ENCODE data around the gene MPZL1.

The MPZL1 gene

DNA sequence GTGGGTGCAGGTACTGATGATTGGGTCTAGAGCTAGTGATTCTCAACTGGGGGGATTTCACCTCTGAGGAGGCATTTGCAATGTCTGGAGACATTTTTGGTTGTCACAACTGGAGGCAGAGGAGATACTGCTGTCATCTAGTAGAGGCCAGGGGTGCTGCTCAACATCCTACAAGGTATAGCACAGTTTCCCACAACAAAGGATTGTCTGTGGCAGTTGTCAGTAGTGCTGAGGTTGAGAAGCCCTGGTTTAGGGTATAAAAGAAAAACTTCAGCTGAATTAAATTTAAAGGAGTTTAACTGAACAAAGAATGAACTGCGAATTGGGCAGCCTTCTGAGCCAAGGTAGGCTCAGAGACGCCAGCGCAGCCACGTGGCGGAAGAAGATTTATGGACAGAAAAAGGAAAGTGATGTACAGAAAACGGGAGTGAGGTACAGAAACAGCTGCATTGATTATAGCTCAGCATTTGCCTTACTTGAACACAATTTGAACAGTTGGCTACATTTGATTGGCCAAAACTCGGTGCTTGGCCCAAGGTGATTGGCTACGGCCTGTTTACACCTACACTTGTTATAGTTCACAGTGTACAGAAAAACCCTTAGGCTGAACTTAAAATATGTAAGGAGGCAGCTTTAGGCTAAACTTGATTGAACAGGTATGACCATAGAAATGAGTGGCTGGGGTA, 40.4 kb downstream of the MPZL1 start:
- TF ChIP-seq, protein P1, sequence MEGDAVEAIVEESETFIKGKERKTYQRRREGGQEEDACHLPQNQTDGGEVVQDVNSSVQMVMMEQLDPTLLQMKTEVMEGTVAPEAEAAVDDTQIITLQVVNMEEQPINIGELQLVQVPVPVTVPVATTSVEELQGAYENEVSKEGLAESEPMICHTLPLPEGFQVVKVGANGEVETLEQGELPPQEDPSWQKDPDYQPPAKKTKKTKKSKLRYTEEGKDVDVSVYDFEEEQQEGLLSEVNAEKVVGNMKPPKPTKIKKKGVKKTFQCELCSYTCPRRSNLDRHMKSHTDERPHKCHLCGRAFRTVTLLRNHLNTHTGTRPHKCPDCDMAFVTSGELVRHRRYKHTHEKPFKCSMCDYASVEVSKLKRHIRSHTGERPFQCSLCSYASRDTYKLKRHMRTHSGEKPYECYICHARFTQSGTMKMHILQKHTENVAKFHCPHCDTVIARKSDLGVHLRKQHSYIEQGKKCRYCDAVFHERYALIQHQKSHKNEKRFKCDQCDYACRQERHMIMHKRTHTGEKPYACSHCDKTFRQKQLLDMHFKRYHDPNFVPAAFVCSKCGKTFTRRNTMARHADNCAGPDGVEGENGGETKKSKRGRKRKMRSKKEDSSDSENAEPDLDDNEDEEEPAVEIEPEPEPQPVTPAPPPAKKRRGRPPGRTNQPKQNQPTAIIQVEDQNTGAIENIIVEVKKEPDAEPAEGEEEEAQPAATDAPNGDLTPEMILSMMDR (conservative IDR thresholded peaks at IDR 0.05; ENCODE audit: control insufficient read depth, insufficient read depth, low read depth, low read length) = no peak
- DNase-seq (ENCODE audit: low read depth) = no peak
- no peak overlapping the region for H3K4me3 ChIP-seq (ENCODE audit: control insufficient read depth, low read depth, low read length)

DNA sequence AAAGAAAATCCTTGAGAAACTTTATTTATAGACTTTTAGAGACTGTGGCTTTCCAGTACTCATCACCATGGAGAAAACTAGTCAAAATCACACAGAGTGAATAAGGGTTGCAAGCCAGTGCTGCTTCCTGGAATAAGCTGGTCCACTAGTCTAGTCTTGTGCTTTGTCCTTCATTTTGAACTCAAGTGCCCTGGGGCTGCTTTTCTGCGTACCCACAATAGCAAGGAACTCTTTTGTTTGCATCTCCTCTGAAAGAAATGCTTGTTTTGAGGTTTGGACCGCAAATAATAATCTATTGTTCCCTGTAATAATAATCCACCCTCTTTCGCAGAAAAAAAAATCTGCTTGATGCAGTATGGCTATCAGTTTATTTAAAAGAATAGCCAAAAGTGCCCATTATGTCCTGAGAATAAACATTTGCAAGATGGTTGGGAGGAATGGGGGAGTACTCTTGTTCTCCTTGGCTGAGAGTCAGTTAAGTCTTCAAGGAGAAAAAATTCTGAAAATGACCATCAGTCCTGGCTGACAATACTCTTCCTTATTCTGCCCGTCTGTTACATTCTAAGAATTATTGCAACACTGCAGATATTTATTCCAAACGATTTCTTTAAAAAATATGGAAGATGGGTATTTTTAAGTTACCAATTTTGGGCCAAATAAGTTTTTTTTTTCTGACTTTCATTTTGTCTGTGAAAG, 41.9 kb downstream of the MPZL1 start:
- H3K4me3 ChIP-seq (ENCODE audit: control insufficient read depth, low read depth, low read length) = no peak overlapping the region
- TF ChIP-seq, protein P1 (conservative IDR thresholded peaks at IDR 0.05; ENCODE audit: control insufficient read depth, insufficient read depth, low read depth, low read length) = no peak
- DNase-seq (ENCODE audit: low read depth) = no peak

DNA sequence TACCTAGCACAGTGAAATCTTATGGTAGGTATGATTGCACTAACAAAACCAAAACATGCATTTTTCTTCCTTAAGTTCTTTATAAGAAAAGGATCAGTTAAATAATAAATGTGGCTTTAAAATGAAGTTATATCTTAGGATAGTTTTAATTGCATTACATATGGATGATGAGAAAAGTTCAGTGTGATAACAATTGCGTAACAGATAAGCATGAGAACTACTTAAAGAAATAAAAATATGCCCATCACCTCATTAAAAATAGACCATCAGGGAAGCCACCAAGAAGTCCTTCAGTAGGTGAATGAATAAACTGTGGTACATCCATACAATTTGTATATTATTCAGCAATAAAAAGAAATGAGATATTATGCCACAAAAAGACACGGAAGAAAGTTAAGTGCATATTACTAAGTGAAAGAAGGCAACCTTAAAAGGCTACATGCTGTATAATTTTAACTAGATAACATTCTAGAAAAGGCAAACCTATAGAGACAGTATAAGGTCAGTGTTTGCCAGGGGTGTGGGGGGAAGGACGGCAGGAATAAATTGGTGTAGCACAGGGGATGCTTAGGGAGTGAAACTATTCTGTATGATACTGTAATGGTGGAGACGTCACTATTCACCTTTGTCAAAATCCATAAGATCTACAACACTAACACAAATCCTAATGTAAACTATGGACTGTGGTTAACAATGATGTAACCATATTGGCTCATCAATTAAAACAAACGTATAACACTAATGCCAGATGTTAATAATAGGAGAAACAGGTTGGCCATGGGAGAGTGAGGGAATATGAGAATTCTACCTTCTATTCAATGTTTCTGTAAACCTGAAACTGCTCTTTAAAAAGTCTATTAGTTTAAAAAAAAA, 42.9 kb downstream of the MPZL1 start:
- no peak overlapping the region for H3K4me3 ChIP-seq (ENCODE audit: control insufficient read depth, low read depth, low read length)
- TF ChIP-seq, protein P1 (conservative IDR thresholded peaks at IDR 0.05; ENCODE audit: control insufficient read depth, insufficient read depth, low read depth, low read length) = no peak
- no peak for DNase-seq (ENCODE audit: low read depth)

DNA sequence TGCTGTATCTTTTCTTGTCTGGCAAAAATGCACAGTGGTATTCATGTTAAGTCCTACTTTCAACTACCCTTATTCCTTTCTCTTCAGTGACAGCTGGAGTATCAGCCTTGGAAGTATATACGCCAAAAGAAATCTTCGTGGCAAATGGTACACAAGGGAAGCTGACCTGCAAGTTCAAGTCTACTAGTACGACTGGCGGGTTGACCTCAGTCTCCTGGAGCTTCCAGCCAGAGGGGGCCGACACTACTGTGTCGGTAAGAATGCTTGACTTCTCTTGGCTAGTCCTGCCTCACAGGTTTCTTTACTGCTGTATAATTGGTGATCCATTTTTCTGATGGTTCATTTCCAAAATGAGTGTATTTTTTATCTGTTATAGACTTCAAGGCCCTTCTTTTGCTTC, 43.7 kb downstream of the MPZL1 start:
- TF ChIP-seq, protein P1 (conservative IDR thresholded peaks at IDR 0.05; ENCODE audit: control insufficient read depth, insufficient read depth, low read depth, low read length) = no peak
- no peak overlapping the region for H3K4me3 ChIP-seq (ENCODE audit: control insufficient read depth, low read depth, low read length)
- DNase-seq (ENCODE audit: low read depth) = no peak

DNA sequence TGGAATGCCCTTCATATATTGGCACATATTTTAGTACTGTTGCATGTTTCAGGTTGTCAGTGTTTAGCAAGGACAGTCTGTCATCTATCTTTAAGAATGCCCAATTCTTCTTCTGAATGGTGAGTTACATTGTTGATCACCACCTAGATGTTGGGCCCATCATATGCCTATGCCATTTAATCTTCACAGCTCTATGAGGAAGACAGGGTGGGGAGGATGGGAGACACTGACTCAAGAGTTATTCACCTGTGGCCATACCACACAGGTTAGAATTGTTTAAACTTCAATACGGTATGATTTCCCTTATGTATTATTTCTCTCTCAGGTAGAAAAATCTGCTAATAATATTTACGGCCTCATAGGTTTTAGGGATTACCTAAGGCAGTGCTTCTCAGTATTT, 44.8 kb downstream of the MPZL1 start:
- TF ChIP-seq, protein P1 (conservative IDR thresholded peaks at IDR 0.05; ENCODE audit: control insufficient read depth, insufficient read depth, low read depth, low read length) = no peak
- H3K4me3 ChIP-seq (ENCODE audit: control insufficient read depth, low read depth, low read length) = no peak overlapping the region
- no peak for DNase-seq (ENCODE audit: low read depth)

DNA sequence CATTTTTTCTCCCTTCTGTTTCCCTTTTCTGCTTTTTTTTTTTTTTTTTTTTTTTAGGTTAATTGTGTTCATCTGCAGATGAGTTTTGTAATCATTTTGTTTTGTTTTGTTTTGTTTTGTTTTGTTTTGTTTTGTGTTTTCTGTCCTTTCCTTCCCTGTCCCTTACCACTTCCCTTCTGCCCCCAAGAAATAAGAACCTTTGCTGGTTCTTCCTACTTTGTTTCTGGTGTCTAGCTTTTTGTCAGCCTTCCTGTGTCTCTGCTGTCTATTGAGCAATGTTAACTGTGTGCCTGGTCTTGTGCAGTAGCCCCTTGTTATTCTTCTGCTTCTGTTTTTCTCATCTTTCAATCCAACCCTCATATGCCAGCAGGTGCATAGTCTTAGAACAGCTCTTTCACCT, 46.0 kb downstream of the MPZL1 start:
- DNase-seq (ENCODE audit: low read depth) = no peak
- no peak overlapping the region for H3K4me3 ChIP-seq (ENCODE audit: control insufficient read depth, low read depth, low read length)

More for the DNA sequence above, 46.0 kb downstream of the MPZL1 start:
- TF ChIP-seq, protein P1 (conservative IDR thresholded peaks at IDR 0.05; ENCODE audit: control insufficient read depth, insufficient read depth, low read depth, low read length) = no peak

All from fibroblast of mammary gland (primary cell).